HEK293T (cell line): ENCODE results near the gene CCNL2.
A peak's percentile ranks its signal among the peaks of the same experiment; 100 is the strongest.

Source experiments
- ELF4 ChIP-seq: fragments of 450-650 bp; IDR thresholded peaks from 2 replicates; pipeline ENCODE4 v1.6.1; 2017; ENCODE audit warnings: antibody characterized with exemption
- FOXK2 ChIP-seq: fragments of 450-650 bp; IDR thresholded peaks from 2 replicates; pipeline ENCODE4 v1.6.1; 2016; ENCODE audit warnings: mild to moderate bottlenecking
- FOXM1 ChIP-seq: fragments of 450-650 bp; IDR thresholded peaks from 2 replicates; pipeline ENCODE4 v1.6.1; 2017; ENCODE audit warnings: mild to moderate bottlenecking, borderline replicate concordance
- TF ChIP-seq, protein P1 (sequence below): fragments of 450-650 bp; IDR thresholded peaks from 2 replicates; pipeline ENCODE4 v1.6.1; 2016

DNA sequence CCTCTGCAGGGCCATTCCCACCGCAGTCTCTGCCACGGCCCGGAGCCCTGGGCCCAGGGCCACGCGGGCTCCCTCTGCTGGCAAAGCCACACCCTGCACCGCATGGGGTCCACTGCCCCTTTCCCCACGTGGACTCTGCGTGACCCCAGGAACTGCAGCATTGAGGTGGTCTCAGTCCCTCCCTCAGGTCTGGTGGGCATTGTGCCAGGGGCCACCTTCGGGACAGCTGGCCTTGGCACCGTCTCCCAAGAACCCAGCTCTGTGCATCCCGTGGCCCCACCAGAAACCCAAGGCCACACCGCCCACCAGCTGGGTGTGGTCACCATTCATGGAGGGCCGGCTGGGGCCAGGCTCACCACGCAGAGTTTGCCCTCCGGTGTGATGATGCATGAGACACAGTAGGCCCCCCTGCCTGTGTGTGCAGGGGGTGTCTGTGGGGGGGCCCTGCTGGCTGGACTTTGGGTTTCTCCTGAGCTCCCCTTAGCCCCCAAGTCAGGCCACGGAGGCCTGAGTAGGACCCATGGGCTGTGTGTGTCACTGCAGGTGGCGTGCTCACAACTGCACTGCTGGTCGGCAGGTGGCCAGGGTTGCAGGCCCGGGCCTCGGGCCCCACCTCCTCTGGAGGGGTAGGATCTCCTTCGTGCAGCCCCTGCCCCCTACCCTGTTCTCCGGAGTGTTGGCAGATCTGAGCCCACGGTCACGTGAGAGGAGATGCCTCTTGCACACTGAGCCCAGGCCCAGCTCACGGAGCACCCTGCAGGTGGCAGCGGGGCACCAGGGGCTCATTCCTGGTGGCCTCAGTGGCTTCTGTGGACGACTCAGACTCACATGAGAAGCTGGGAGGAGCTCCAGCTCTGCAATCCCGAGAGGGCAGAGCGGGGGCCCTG lies 42.1 kb upstream of the CCNL2 start:
- TF ChIP-seq, protein P1, sequence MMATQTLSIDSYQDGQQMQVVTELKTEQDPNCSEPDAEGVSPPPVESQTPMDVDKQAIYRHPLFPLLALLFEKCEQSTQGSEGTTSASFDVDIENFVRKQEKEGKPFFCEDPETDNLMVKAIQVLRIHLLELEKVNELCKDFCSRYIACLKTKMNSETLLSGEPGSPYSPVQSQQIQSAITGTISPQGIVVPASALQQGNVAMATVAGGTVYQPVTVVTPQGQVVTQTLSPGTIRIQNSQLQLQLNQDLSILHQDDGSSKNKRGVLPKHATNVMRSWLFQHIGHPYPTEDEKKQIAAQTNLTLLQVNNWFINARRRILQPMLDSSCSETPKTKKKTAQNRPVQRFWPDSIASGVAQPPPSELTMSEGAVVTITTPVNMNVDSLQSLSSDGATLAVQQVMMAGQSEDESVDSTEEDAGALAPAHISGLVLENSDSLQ: no peak
- TF ChIP-seq FOXM1: 0 out of 2 replicates have a peak, but pooled peaks have one; percentile 14
- no peak for TF ChIP-seq FOXK2
- no peak for TF ChIP-seq ELF4
